HG03066 (cell line): ENCODE measurements around the gene KRT80.

Source experiments
- ATAC-seq: cut with Tn5 transposase; IDR thresholded peaks from one replicate; pipeline ENCODE4 v1.9.1; 2021; ENCODE audit warnings: low read depth; ENCODE audit not compliant: unreplicated experiment

Gene KRT80

GRCh38 chr12:52200086-52200780, 8.4 kb upstream of the KRT80 start:
- ATAC-seq = no peak

GRCh38 chr12:52199294-52199919, 7.6 kb upstream of the KRT80 start:
- no peak for ATAC-seq

- no peak for ATAC-seq
Measured at GRCh38 chr12:52198454-52199215, 6.8 kb upstream of the KRT80 start.

- ATAC-seq = no peak
Measured at GRCh38 chr12:52197371-52198231, 5.8 kb upstream of the KRT80 start.

- ATAC-seq = no peak
Measured at GRCh38 chr12:52195065-52195730, 3.4 kb upstream of the KRT80 start.

- no peak for ATAC-seq
Measured at GRCh38 chr12:52193991-52194390, 2.2 kb upstream of the KRT80 start.

GRCh38 chr12:52193532-52193931, 1.7 kb upstream of the KRT80 start:
- no peak for ATAC-seq

GRCh38 chr12:52190860-52191729, 719 bp downstream of the KRT80 start:
- no peak for ATAC-seq

GRCh38 chr12:52189376-52190174, 2.2 kb downstream of the KRT80 start:
- ATAC-seq = no peak

- no peak for ATAC-seq
Measured at GRCh38 chr12:52188658-52189057, 3.2 kb downstream of the KRT80 start.

GRCh38 chr12:52187640-52188039, 4.2 kb downstream of the KRT80 start:
- no peak for ATAC-seq

GRCh38 chr12:52187206-52187605, 4.6 kb downstream of the KRT80 start:
- no peak for ATAC-seq

GRCh38 chr12:52186118-52186840, 5.5 kb downstream of the KRT80 start:
- ATAC-seq = no peak

GRCh38 chr12:52185400-52185967, 6.3 kb downstream of the KRT80 start:
- no peak for ATAC-seq

GRCh38 chr12:52184813-52185212, 7.0 kb downstream of the KRT80 start:
- ATAC-seq = no peak

- ATAC-seq = no peak
Measured at GRCh38 chr12:52183971-52184370, 7.8 kb downstream of the KRT80 start.

- ATAC-seq = no peak
Measured at GRCh38 chr12:52183544-52183910, 8.3 kb downstream of the KRT80 start.
